ENCODE measurements around the gene RBFOX1.

The RBFOX1 gene

GRCh38 chr16:7422036-7422888 is 89.6 kb downstream of the RBFOX1 start:
- DNase-seq, result no peak

- no peak for DNase-seq
Observed at GRCh38 chr16:7423434-7424044, 90.9 kb downstream of the RBFOX1 start.

- DNase-seq, result no peak
Observed at GRCh38 chr16:7426161-7426560, 93.5 kb downstream of the RBFOX1 start.

- DNase-seq, result no peak
Observed at GRCh38 chr16:7431723-7432122, 99.1 kb downstream of the RBFOX1 start.

- DNase-seq, result no peak
Observed at GRCh38 chr16:7436306-7436705, 103.7 kb downstream of the RBFOX1 start.

GRCh38 chr16:7437135-7437804 is 104.6 kb downstream of the RBFOX1 start:
- DNase-seq, result no peak

- DNase-seq, result no peak
Observed at GRCh38 chr16:7437843-7438242, 105.2 kb downstream of the RBFOX1 start.

- DNase-seq, result no peak
Observed at GRCh38 chr16:7438601-7439000, 106.0 kb downstream of the RBFOX1 start.

GRCh38 chr16:7439518-7439917 is 106.9 kb downstream of the RBFOX1 start:
- DNase-seq, result no peak

GRCh38 chr16:7440886-7441400 is 108.3 kb downstream of the RBFOX1 start:
- DNase-seq, result no peak

- no peak for DNase-seq
Observed at GRCh38 chr16:7442050-7442449, 109.4 kb downstream of the RBFOX1 start.

- no peak for DNase-seq
Observed at GRCh38 chr16:7443142-7443541, 110.5 kb downstream of the RBFOX1 start.

- no peak for DNase-seq
Observed at GRCh38 chr16:7443648-7444365, 111.2 kb downstream of the RBFOX1 start.

GRCh38 chr16:7449306-7449705 is 116.7 kb downstream of the RBFOX1 start:
- DNase-seq, result no peak

- DNase-seq, result no peak
Observed at GRCh38 chr16:7449808-7450207, 117.2 kb downstream of the RBFOX1 start.

GRCh38 chr16:7450440-7450839 is 117.8 kb downstream of the RBFOX1 start:
- DNase-seq, result no peak

GRCh38 chr16:7452090-7452489 is 119.4 kb downstream of the RBFOX1 start:
- DNase-seq, result no peak

- no peak for DNase-seq
Observed at GRCh38 chr16:7456211-7456610, 123.6 kb downstream of the RBFOX1 start.

- no peak for DNase-seq
Observed at GRCh38 chr16:7458144-7458543, 125.5 kb downstream of the RBFOX1 start.

- DNase-seq, result no peak
Observed at GRCh38 chr16:7470344-7470743, 137.7 kb downstream of the RBFOX1 start.

- DNase-seq, result no peak
Observed at GRCh38 chr16:7471268-7471667, 138.6 kb downstream of the RBFOX1 start.

GRCh38 chr16:7482032-7482431 is 149.4 kb downstream of the RBFOX1 start:
- DNase-seq, result no peak
